Retinal pigment epithelial cell (primary cell): Measurements from ENCODE around the gene PLAC9.
"Not testable (repeated sequence)": the region's sequence is repeated elsewhere in the genome, so short reads cannot be mapped to it uniquely, and the experiment has no call there.

ENCODE experiments used
- DNase-seq: peaks from one replicate; pipeline ENCODE4 v3.0.0-alpha.2; 2010; ENCODE audit warnings: low read depth
- H3K4me3 ChIP-seq: 2 replicates; pipeline ENCODE4 v1.5.1; 2011; ENCODE audit warnings: mild to moderate bottlenecking, low read length, control low read depth, moderate library complexity
- CTCF ChIP-seq: conservative IDR thresholded peaks from 2 replicates; pipeline ENCODE4 v1.5.1; 2011; ENCODE audit warnings: low read depth, low read length, control low read depth, inconsistent platforms

Gene PLAC9

GRCh38 chr10:80131499-80131901 is 1.0 kb upstream of the PLAC9 start:
- peak overlapping the region; percentile 62 for H3K4me3 ChIP-seq
- peak; percentile 68 for DNase-seq
- no peak for TF ChIP-seq CTCF

- no peak for DNase-seq
- peak overlapping the region; percentile 62 for H3K4me3 ChIP-seq
- TF ChIP-seq CTCF: no peak
These were observed 676 bp downstream of the PLAC9 start for GRCh38 chr10:80133206-80133605.

DNA sequence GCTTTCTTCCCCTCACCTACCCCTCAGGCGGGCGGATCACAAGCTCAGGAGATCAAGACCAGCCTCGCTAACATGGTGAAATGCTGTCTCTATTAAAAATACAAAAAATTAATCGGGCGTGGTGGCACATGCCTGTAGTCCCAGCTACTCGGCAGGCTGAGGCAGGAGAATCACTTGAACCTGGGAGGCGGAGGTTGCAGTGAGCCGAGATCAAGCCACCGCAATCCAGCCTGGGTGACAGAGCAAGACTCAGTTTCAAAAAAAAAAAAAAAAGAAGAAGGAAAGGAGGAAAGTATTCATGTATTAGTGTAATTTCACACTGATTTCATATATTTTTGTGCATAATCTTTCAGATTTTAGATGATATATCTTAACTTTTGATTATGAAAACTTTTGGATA is 1.2 kb downstream of the PLAC9 start:
- peak overlapping the region; percentile 62 for H3K4me3 ChIP-seq
- not testable (repeated sequence) for DNase-seq

GRCh38 chr10:80136134-80136571 is 3.6 kb downstream of the PLAC9 start:
- peak; percentile 30 for DNase-seq
- TF ChIP-seq CTCF: no peak
- H3K4me3 ChIP-seq: no peak overlapping the region

GRCh38 chr10:80137031-80137862 is 4.7 kb downstream of the PLAC9 start:
- no peak for DNase-seq
- H3K4me3 ChIP-seq: no peak overlapping the region
- TF ChIP-seq CTCF: no peak

DNA sequence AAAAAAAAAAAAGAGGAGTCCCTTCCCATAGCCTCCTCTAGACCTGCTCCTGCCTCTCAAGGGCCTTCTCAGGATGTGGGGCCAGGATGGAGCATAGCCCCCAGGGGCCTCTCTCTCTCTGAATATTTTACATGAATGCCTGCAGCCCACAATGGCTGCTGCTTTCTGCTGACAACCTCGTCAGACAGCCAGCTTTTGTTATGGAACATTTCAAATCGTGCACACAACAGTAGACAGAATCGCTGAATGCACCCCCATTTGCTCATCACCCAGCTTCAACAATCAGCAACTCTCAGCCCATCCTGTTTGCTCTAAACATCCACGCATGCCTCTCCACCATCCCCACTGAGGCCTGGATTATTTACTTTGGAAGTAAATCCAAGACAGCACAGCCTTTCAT is 5.4 kb downstream of the PLAC9 start:
- no peak overlapping the region for H3K4me3 ChIP-seq
- TF ChIP-seq CTCF: no peak
- DNase-seq: no peak

GRCh38 chr10:80139265-80139664 is 6.7 kb downstream of the PLAC9 start:
- no peak for DNase-seq
- no peak for TF ChIP-seq CTCF
- no peak overlapping the region for H3K4me3 ChIP-seq
